Measurements from ENCODE around the gene EEF2.

GRCh38 chr19:4012092-4012974 is 27.1 kb upstream of the EEF2 start:
- TF ChIP-seq CTCF (conservative IDR thresholded peaks at IDR 0.05; ENCODE audit: low read length) (no peak), EZH2phosphoT487 (IDR thresholded peaks at IDR 0.05; ENCODE audit: borderline replicate concordance, low read depth, low read length) (no peak)
